Retina (tissue), 1 donor: Measurements from ENCODE around the gene FXR2.
"Not testable (repeated sequence)": the region's sequence is repeated elsewhere in the genome, so short reads cannot be mapped to it uniquely, and the experiment has no call there.

Experiments
- DNase-seq: peaks from one replicate; pipeline ENCODE4 v3.0.0-alpha.2; 2016

The FXR2 gene

DNA sequence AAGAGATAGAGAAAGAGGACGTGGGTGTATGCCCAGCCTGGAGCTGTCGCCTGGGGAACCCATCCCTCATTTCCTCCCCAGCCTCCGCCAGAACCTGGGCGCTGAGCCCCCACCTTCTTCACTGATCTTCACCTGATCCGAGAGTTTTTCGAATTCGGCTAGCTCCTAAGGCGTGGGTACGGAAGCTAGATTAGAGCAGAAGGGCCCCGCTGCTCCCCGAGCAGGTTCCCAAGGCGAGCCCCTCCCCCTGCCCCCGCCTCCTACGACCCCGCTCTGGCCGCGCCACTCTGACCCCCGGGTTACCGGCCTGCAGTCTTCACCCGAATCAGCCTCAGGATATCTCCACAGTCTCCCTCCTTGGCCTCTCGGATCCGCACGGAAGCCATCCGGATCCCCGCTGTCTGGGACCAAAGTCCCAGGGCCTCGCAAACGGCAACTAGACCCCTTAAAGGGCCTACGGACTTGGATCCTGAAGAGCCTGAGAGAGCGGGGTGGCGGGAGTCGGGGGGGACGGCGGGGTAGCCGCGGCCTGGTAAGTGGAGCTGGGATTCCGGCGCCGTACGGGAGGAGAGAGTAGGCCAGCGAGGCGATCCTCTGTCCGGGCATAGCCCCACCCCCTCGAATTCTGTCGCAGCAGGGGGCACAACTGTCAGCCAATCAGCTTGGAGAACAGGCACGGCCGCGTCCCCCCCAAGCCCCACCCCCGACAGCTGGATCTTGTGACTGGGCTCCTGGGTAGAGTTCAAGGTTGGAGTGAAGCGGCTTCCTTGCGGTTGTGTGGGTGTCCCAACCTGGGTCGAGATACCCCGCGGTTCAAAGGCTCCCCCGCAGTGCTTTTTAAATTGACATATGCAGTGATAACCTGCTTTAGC is 12.8 kb upstream of the FXR2 start, which contains the start of gene SAT2:
SAT2 (minus strand) TSS at position 572 of the 872 bp plus-strand sequence; CDS start at position 386, 186 bp downstream.
- peak; percentile 95 for DNase-seq

DNA sequence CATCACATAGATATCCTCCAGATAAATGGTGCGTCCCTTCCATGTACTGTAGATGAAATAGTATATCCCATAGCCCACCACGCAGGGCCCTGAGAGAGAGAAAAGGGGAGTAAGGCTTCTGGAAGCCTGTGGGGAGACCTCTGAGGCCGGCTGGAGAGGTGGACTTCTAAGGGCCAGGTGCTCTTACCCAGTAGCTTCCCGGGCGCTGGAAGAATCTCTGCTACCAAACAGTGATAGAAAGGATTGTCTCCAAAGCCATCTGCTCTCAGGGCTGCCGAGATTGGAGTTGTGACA is 12.2 kb upstream of the FXR2 start:
- DNase-seq: peak; percentile 77

DNA sequence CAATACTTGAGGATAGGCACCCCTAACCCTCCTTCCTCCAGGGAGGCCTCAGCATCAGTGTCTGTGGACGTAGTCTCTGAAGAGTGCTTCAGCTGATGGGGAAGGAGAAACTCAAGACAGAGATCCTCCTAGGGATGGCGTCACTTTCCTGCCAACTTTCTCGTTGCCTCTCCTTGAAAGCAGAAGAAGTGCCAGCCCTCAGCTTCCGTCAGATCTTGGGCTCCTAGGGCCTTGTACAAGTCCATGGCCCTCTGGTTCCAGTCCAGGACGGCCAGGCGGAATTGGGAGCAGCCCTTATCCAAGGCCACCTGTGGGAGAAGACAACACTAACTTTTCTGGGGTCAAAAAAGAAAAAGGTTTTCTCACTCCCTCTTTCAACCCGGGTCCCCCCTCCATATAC is 11.6 kb upstream of the FXR2 start:
- no peak for DNase-seq

DNA sequence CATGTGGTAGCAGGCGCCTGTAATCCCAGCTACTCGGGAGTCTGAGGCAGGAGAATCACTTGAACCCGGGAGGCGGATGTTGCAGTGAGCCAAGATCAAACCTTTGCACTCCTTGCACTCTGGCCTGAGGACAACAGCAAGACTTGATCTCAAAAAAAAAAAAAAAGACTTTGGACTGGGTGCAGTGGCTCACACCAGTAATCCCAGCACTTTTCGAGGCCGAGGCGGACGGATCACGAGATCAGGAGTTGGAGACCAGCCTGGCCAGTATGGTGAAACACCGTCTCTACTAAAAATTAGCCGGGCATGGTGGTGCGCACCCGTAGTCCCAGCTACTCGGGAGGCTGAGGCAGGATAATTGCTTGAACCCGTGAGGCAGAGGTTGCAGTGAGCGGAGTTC is 11.1 kb upstream of the FXR2 start:
- not testable (repeated sequence) for DNase-seq

DNA sequence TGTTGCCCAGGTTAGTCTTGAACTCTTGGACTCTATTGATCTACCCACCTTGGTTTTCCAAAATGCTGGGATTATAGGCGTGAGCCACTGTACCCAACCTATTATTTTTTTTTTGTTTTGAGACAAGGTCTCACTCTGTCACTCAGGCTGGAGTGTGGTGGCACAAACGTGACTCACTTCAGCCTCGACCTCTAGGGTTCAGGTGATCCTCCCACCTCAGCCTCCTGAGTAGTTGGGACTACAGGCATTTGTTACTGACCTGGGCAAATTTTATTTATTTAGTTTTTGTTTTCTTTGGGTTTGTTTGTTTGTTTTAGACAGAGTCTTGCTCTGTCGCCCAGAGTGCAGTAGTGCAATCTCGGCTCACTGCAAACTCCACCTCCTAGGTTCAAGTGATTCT is 9.0 kb upstream of the FXR2 start:
- no peak for DNase-seq

DNA sequence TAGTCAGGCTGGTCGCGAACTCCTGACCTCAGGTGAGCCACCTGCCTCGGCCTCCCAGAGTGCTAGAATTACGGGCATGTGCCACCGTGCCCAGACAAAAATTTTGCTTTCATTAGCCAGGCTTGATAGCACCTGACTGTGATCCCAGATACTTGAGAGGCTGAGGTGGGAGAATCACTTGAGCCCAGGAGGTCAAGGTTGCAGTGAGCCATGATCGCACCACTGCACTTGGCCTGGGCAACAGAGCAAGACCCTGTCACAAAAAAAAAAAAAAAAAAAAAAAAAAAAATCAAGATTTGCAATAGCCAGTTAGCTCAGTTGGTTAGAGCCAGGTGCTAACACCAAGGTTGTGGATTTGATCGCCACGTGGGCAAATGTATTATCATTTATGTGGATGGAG is 6.1 kb upstream of the FXR2 start:
- DNase-seq: no peak

DNA sequence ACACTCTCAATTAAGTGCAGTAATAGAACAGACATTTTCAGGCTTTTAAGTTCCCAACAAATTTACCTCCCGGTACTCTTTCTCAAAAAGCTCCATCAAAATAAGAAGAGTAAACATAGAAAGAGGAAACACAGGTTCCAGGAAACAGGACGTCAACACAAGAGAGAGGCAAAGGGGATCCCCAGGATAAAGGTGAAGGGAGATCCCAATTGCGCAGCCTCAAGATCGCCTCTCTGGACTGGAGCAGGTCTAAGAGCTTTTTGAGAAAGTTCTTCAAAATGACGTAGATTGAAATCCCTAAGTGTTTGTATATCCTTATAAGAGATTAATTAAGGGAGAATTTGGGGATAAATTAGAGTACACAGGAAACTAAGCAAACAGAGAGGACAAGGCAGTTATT is 3.9 kb upstream of the FXR2 start:
- no peak for DNase-seq

DNA sequence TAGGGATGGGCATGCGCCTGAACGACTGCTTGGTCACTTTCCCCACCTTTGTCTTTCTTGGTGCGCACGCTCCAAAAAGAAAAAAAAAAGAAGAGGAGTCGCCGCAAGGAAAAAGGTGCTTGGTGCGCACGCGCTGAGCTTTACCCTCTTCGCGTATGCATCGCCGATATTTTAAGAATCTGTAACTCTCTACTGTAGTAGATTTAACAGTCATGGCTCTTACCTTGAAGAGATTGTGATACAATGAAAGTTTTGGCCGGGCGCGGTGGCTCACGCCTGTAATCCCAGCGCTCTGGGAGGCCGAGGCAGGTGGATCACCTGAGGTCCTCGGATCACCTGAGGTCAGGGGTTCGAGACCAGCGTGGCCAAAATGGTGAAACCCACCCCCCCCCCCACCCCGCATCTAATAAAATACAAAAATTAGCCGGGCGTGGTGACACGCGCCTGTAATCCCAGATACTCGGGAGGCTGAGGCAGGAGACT is 609 bp upstream of the FXR2 start:
- no peak for DNase-seq

DNA sequence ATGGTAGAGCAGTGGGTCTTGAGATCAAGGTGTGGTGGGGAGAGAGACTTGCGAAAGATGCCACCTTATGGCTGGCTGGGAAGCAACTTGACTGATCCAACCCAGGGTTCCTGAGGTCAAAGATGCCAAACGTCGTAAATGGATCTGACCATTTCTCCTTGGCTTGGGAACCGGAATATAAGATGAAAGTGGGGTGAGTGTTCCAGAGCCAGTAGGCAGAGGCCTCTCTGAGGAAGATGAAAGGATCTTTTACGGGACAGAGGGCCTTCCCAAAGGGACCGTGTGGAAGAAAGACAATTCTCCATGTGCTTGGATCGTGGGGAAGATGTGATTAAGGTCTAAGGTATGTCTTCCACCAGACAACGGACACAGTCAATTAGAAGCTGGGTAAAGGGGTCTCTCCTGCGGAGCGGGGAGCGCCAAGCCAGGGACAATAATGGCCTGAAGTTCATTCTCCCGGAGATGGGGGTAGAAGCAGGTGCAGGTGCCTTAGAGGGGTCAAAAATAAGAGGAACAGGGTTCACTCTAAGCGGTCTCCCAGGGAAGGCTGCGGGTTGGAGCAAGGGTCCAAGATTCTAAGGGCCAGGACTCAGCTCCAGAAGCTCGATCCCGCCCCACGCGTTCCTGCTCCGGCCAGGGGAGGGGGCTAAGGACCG is 800 bp downstream of the FXR2 start:
- no peak for DNase-seq

DNA sequence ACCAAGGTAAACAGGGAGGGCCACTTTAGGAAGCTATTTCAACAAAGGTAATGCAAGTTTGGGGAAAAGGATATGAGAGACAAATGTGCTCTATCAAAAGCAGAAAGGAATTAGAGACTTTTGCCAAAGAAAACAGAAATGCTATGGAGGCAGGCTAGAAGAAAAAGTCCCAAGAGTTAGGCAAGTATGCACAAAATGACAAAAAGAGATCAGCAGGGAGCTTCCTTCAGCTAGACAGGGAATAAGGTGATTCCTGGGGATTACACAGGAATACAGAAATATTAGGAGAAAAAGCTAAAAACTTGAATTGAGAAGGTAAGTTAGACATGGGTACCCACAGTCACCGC is 2.4 kb downstream of the FXR2 start:
- no peak for DNase-seq

DNA sequence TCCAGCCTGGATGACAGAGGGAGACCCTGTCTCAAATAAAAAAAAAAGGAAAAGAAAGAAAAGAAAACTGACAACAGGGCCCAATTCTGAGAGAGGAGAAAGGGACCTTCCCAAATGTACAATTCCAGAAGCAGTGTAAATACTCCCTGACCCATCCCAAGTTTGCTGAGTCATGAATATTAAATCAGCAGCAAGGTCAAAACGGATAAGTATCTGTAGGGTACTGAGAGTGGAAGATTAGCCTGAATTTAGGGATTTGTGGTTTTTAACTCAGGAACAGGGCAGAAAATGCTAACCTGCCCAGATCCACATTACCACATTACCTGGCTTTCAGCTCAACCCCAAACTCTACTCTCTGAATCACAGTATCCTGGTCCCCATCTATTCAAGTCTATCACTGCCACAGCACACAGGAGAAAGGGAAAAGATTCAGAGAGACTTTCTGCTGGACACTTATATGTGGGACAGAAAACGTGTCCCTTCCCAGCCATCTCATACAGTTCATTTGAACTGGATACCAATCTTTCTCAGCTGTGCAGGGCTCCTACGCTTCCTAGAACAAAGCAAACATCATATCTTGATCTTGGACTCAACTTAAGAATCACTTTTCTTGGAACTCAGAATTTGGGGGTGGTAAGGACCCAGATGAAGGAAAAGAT is 2.9 kb downstream of the FXR2 start:
- no peak for DNase-seq

DNA sequence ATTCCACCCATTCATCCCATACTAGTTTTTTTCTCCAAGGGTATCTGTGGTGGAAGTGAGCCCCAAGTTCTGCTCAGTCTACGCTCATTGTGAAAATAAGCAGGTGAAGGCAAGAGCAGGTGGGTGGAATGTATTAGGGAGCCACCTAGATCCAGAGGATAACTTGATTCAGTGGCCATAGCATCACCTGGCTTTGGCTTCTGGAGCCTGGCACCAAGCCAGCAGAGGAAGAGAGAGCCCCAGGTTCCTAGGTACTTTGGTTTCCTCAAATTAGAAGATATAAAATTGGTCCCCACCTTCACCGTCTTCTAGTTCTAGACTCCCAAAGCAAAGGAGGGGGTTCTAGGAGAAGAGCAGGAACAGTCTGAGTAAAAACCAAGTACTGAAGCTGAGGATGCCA is 4.1 kb downstream of the FXR2 start:
- DNase-seq: no peak

DNA sequence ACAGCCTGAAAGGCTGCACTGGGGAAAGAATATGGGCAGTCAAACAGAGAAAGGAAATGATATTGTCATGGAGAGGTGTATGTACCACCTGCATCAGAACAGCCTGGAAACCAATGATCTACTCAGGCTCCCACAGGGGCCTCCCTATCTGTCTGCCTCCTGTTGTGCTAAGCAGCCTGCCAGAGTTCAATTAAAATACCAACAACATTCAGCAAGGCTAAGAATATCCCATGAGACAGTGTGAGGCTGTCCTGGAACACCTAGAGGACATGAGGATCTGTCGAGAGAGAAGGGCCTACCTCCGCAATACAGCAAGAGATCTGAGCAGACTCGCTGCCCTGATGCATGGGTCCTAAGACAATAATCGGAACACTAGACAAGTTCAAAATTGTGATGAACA is 8.4 kb downstream of the FXR2 start:
- DNase-seq: no peak

DNA sequence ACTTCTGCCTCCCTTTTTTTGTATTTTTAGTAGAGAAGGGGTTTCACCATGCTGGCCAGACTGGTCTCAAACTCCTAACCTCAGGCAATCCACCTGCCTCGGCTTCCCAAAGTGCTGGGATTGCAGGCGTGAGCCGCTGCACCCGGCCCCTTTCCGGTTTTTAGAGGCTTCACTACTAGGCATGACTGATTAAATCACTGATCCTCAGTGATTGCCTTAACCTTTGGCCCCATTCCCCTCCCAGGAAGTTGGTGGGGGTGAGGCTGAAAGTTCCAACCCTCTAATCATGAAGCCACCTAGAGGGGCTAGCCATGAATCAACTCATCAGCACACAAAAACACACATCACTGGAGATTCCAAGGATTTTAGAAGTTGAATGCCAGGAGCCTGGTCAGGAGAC is 17.1 kb downstream of the FXR2 start:
- DNase-seq: not testable (repeated sequence)

DNA sequence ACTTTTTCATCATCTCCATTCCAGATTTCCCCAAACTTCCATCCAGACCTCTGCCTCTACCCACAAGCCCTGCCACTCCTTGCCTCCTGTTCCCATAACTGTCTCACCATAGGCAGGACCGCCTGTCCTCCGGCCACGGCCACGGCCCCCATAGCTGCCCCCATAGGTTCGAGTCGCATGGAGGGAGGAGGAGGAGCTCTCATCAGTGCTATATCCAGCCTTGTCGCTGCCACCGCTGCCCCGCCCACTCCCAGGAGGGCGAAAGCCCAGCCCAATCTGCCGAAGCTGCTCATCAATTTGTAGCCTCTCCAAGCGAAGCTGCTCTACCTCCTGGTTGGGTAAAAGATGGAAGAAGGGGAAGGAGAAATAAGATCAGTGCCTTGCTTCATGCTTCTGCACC is 21.4 kb downstream of the FXR2 start:
- DNase-seq: no peak

DNA sequence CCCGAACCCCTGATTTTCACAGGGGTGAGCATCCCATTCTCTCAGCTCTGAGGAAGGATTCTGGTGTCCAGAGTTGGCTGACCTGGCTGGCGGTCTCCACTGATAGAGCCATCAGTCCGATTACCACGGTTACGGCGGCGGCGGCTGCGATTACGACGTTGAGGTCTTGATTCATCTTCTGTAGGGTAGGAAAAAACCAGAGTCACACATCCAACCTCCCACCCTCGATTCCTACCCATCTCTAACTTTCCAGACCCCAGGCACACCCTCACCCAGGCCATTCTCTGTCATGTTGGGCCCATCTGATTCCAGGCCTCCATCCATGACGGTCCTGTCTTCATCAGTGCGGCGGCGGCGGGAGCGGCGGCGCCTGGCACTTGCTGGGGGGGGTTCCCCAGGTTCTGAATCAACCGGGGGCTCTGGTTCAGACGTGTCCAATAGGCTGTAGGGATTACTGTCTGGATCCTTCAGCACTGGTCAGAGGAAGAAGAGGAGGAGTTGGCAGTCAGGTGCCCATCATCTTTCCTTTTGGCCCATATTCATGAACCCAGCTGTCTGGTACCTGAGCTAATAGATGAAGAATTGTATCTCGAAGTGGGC is 22.2 kb downstream of the FXR2 start:
- DNase-seq: no peak

DNA sequence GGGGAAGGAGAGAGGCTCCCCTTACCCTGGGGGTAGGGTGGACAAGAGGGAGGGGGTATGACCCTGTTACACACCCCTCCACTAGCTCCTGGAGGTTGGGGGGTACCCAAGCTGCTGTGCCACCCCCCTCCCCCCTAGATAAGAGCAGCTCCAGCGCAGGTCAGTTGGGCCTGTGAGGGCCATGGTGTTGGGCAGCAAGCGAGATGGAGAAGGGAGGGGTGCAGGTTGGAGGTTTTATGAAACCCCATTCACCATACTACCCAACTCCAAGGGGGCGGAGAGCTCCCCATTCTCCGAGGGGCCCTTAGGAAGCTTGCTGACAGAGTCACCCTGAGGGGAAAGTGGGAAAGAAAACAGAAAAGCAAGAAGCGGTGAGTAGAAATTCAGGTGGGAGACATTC is 23.1 kb downstream of the FXR2 start:
- DNase-seq: no peak

DNA sequence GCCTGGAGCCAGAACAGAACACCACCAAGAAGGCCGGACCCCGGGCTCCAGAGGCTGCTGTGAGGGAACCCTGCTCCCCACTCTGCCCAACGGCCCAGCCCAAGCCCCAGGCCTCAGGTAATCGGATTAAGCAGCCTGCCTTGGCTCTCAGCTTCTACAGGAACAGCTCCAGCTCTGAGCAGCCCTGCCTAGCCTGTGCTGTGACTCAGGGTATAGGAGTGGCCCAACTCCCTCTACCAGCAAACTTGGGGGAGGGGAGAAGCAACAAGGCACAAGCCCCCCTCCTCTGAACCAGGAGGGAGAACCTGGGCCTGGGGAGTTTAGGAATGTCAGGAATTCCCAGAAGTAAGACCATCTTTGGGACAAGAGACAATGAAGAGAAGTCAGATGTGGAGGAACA is 24.0 kb downstream of the FXR2 start:
- no peak for DNase-seq

DNA sequence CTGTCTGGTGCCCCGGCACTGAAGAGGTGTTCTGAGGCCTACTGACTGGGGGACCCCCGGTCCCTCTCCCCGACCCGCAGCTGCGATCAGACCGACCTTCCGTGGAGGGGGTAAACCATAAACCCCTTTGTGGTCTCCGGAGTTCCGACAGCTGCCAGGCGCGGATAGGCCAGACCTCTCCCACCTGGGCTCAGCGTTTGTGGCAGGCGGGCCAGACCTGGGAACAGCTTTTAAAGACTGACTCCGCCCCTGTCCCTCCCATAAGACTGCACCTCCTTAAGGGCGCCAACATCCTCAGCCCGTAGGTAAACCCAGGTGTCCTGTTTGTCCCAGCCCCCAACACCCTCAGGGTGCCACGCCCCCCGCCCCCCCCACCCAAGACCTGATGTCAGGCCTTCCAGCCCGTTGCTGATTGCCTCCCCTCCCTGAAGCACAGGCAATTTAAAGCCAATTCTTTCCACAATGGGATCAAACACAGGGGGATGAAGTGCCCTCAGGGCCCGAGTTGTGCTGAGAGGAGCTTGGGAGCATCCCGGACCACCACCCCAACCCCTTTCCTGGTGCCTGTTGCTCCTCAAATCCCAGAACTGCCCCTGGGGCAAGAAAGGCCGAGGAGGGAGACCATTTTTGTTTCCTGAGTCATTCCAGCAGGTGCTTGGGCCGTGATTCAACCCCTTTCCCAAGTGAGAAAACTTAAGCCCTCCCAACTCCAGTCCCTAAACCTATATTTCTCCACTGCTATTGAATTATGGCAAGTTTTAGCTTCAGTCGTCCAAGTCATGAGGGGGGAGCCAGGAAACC is 24.6 kb downstream of the FXR2 start, which contains the start of gene SOX15:
SOX15 (minus strand) TSS at position 204 of the 801 bp plus-strand sequence. CDS start 418 bp downstream, outside the sequence.
- DNase-seq: no peak

DNA sequence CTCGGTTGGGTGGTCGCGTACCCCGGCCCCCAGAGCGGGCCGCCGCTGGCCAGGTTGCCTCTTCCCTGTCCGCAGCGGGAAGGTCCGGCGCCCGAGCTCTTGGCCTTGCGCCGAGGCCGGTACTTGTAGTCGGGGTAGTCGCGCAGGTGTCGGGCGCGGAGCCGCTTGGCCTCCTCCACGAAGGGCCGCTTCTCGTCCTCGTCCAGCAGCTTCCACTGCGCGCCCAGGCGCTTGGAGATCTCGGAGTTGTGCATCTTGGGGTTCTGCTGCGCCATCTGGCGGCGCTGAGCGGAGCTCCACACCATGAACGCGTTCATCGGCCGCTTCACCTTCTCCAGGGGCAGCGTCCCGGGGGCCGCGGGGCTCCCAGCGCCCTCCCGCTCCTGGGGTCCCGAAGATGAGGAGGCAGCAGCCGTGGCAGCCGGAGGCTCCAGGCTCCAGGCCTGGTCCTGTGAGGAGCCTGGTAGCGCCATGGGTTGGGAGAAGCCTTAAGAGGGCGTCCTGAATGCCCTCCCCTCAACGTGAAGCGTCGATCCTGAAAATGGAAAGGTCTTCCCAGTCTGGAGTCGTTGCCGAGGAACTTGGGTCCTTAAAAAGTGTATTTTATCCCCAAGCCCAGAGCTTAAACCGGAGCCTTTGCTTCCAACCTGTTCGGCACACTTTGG is 25.4 kb downstream of the FXR2 start:
- peak; percentile 93 for DNase-seq

DNA sequence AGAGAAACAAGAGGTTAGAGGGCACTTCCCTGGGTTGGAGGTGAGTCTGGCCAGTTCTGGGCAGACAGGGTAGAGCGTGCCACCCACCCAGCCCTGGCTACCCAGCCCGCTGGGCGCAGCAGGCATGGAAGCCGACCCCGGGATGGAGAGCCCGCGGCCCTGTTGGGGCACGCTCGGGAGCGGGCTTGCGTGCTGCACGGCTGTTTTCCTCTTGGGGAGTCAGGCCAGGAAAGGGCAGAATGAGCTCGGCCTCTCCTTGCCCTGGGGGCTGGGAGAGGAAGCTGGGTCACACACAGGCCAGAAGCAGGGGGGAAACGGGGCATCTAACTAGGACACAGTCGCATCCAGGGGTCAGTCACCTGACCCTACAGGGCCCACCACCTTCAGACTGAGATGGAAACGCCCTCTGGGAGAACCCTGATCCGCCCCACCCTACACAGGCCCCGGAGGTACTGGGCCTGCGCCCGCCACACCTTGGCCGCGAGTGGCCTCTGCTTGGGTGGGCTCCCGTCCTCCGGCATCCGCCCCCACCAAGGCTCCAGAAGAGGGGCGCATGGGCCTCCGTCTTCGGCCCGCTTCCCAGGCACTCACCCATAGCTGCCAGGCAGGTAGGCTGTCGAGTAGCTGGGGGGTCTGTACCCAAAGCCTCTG is 26.0 kb downstream of the FXR2 start:
- DNase-seq: no peak
